SH-SY5Y (cell line): ENCODE measurements around the gene SARDH.

Source experiments
- GATA2 ChIP-seq: IDR thresholded peaks from 2 replicates; pipeline ENCODE4 v1.6.1; 2011; ENCODE audit warnings: mild to moderate bottlenecking, low read depth, low read length
- GATA3 ChIP-seq: IDR thresholded peaks from 2 replicates; pipeline ENCODE4 v1.6.1; 2011; ENCODE audit warnings: low read depth, mild to moderate bottlenecking, low read length, moderate library complexity

Gene SARDH

GRCh38 chr9:133725886-133726285 lies 12.3 kb downstream of the SARDH start:
- TF ChIP-seq GATA3 (no peak), GATA2 (no peak)

- no peak for TF ChIP-seq GATA3
- no peak for TF ChIP-seq GATA2
Observed at GRCh38 chr9:133718563-133719315, 19.4 kb downstream of the SARDH start.

- TF ChIP-seq GATA2: no peak
- TF ChIP-seq GATA3: no peak
Observed at GRCh38 chr9:133717113-133718031, 20.8 kb downstream of the SARDH start.

- TF ChIP-seq GATA2: no peak
- TF ChIP-seq GATA3: no peak
Observed at GRCh38 chr9:133716564-133717112, 21.5 kb downstream of the SARDH start.

GRCh38 chr9:133715866-133716563 lies 22.1 kb downstream of the SARDH start:
- TF ChIP-seq GATA2: no peak
- no peak for TF ChIP-seq GATA3

- no peak for TF ChIP-seq GATA3
- no peak for TF ChIP-seq GATA2
Observed at GRCh38 chr9:133715295-133715865, 22.8 kb downstream of the SARDH start.

- no peak for TF ChIP-seq GATA2
- no peak for TF ChIP-seq GATA3
Observed at GRCh38 chr9:133714606-133715294, 23.4 kb downstream of the SARDH start.

GRCh38 chr9:133713960-133714495 lies 24.1 kb downstream of the SARDH start:
- no peak for TF ChIP-seq GATA3
- no peak for TF ChIP-seq GATA2

GRCh38 chr9:133713150-133713959 lies 24.8 kb downstream of the SARDH start:
- no peak for TF ChIP-seq GATA2
- no peak for TF ChIP-seq GATA3

- TF ChIP-seq GATA3 (no peak), GATA2 (no peak)
Observed at GRCh38 chr9:133712221-133713100, 25.7 kb downstream of the SARDH start.
